GM12801 (cell line): Measurements from ENCODE around the gene GPRC5C.

ENCODE experiments used
- TF ChIP-seq, protein P1 (sequence below): IDR thresholded peaks from one replicate; pipeline ENCODE4 v1.5.1; 2011; ENCODE audit warnings: control low read depth; ENCODE audit not compliant: insufficient read length; ENCODE audit errors: extremely low read depth

The GPRC5C gene

DNA sequence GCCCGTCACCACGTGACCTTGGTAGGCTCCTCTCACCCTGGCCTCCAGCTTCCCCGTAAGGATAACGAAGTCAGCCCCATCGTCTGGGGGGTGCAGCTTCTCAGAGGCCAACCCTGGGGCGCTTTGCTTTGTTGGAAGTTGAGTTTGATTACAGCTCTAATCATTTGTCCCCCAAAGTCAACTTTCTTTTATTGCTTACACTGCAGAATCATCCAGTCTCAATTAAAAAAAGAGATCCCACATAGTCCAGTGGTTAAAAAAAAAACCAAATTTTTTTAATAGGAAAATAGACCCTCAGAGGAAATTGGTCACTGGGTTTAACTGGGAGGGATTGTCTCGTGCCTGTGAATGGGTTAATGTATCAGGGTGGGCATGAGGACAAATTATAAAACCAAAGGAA lies 7.8 kb upstream of the GPRC5C start:
- TF ChIP-seq, protein P1, sequence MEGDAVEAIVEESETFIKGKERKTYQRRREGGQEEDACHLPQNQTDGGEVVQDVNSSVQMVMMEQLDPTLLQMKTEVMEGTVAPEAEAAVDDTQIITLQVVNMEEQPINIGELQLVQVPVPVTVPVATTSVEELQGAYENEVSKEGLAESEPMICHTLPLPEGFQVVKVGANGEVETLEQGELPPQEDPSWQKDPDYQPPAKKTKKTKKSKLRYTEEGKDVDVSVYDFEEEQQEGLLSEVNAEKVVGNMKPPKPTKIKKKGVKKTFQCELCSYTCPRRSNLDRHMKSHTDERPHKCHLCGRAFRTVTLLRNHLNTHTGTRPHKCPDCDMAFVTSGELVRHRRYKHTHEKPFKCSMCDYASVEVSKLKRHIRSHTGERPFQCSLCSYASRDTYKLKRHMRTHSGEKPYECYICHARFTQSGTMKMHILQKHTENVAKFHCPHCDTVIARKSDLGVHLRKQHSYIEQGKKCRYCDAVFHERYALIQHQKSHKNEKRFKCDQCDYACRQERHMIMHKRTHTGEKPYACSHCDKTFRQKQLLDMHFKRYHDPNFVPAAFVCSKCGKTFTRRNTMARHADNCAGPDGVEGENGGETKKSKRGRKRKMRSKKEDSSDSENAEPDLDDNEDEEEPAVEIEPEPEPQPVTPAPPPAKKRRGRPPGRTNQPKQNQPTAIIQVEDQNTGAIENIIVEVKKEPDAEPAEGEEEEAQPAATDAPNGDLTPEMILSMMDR = no peak

GRCh38 chr17:74424657-74425056 lies 7.2 kb upstream of the GPRC5C start:
- TF ChIP-seq, protein P1 = no peak

GRCh38 chr17:74426551-74427047 lies 5.3 kb upstream of the GPRC5C start:
- TF ChIP-seq, protein P1 = no peak

DNA sequence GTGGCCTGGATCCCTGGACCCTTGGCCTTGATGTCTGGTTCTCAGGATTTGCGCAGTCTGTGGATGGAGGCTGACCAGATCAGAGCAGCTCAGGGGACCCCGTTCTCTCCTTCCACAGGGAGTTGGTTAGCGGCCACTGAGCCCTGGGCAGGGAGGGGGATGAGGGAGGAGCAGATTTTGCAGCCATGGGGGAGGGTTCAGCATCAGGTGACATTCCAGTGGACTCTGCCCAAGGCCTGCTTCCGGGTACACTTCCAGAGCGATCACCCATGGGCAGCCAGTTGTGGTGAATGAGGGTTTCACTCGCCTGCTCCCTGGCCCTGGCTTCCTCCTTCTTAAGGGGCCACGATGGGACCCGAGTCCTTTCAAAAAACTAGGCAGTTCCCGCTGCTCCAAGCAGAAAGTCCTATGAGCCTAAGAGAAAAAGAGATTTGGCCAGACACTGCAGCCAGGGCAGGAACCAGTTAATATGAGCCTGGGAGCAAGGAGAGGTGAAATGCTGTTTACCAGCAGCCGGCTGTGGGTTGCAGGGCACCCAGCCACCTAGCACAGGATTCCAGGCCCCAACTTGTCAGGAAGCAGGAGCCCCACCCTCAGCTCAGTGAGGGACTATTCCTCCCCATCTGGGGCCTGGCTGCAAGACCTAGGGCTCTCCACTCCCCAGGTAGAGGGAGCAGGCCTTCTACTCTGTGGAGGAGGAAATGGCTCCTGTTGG lies 4.7 kb upstream of the GPRC5C start:
- TF ChIP-seq, protein P1 = no peak

GRCh38 chr17:74427763-74428153 lies 4.1 kb upstream of the GPRC5C start:
- TF ChIP-seq, protein P1 = no peak

DNA sequence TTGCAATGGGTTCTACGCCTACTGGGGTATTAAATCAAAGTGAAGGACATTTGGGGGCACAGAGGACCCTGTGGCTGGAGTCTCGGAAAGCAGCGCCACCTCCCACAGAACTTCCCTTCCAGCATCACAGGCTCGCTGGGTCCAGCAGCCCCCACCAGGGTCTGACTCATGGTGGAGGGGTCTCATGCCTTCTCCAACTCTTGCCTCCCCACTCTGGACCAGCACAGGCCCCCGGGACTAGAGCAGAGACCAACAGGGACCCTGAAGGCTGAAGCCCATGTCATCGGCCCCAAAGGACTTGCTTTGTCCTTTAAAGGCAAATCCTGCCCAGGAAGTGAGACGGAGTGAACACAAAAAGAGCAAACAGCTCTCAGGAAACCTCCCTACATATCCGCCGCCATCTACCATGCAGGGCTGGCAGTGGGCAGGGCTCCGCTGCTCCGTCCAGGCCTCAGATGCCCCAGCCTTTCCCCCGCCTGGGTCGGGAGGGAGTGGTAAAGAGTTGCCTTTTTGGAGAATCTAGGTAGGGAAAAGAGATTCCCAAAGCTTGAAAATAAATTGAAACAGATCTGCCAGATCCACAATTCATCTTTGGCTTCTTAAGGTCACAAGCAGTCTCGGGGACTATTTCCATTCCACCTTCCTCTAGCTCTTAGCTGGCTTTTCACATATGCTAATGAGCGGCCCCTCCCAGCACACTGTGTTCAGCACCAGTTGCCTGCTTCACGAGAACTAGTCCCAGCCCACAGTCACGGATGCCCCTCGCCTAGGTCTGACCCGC lies 2.1 kb upstream of the GPRC5C start:
- TF ChIP-seq, protein P1 = no peak

- TF ChIP-seq, protein P1 = no peak
These were observed 1.5 kb upstream of the GPRC5C start for GRCh38 chr17:74430385-74430705.
